Activated T-helper 17 cell treated with anti-CD3 and anti-CD28 coated beads, Interleukin-2, amount 50 U/mL, for 72 hours (primary cell): ENCODE results near the gene SMIM17. TPM values are rescaled to one million over a fixed set of nuclear protein-coding genes. Genes with fewer than 3 reads are reported as not detected.
"Not testable (repeated sequence)": the region's sequence is repeated elsewhere in the genome, so short reads cannot be mapped to it uniquely, and the experiment has no call there.

Experiments
- ATAC-seq: fragments of 150-1000 bp; cut with Tn5 transposase; replicated peaks from 2 replicates; pipeline ENCODE4 v1.10.0; 2021; ENCODE audit warnings: mild to moderate bottlenecking, moderate library complexity
- H3K27ac Mint-ChIP-seq: one replicate; pipeline ENCODE4 v1.8.0; 2022; ENCODE audit warnings: mixed read lengths
- H3K27me3 Mint-ChIP-seq: one replicate; pipeline ENCODE4 v1.8.0; 2022; ENCODE audit warnings: mixed read lengths
- H3K36me3 Mint-ChIP-seq: one replicate; pipeline ENCODE4 v1.8.0; 2022; ENCODE audit warnings: low read depth, mild to moderate bottlenecking, mixed read lengths
- H3K4me1 Mint-ChIP-seq: one replicate; pipeline ENCODE4 v1.8.0; 2022; ENCODE audit warnings: mixed read lengths
- H3K4me3 Mint-ChIP-seq: one replicate; pipeline ENCODE4 v1.8.0; 2022; ENCODE audit warnings: mild to moderate bottlenecking, mixed read lengths
- H3K9me3 Mint-ChIP-seq: one replicate; pipeline ENCODE4 v1.8.0; 2022; ENCODE audit warnings: mixed read lengths
- total RNA-seq, 2 donors: library from RNA; stranded (reverse); gene quantifications; one replicate each; pipeline ENCODE4 v1.2.3, GENCODE V29; 2022

Gene SMIM17
- total RNA-seq, 2 donors from 2014 or later: not detected

GRCh38 chr19:56670961-56671612 is 28.1 kb downstream of the SMIM17 start:
- H3K4me3 Mint-ChIP-seq: peak overlapping the region; percentile 90
- peak; percentile 46 for ATAC-seq
- peaks cover 7% of the 10 kb centered on the region for H3K4me1 Mint-ChIP-seq
- peaks cover 5% of the 10 kb centered on the region for H3K36me3 Mint-ChIP-seq
- no peaks in the 10 kb centered on the region for H3K27me3 Mint-ChIP-seq
- peak overlapping the region; percentile 84 for H3K27ac Mint-ChIP-seq
- no peaks in the 10 kb centered on the region for H3K9me3 Mint-ChIP-seq

- Mint-ChIP-seq H3K4me3 (peak within 1 kb of the TSS; percentile 90), H3K4me1 (peaks cover 7% of the 10 kb centered on the region), H3K27me3 (no peaks in the 10 kb centered on the region), H3K27ac (peak within 1 kb of the TSS; percentile 84), H3K9me3 (no peaks in the 10 kb centered on the region), H3K36me3 (peaks cover 5% of the 10 kb centered on the region)
- ATAC-seq: peak; percentile 98
Observed at GRCh38 chr19:56671613-56671994, 28.6 kb downstream of the SMIM17 start, which contains the start of gene ZNF835. Gene ZNF835 (minus strand): TSS chr19:56671757. CDS start chr19:56665198, 6,559 bp downstream.

GRCh38 chr19:56672610-56673009 is 29.7 kb downstream of the SMIM17 start:
- not testable (repeated sequence) for H3K4me3 Mint-ChIP-seq, H3K9me3 Mint-ChIP-seq, ATAC-seq, H3K4me1 Mint-ChIP-seq, H3K27me3 Mint-ChIP-seq, H3K36me3 Mint-ChIP-seq, H3K27ac Mint-ChIP-seq

- Mint-ChIP-seq H3K27ac (no peak overlapping the region), H3K4me1 (no peaks in the 10 kb centered on the region), H3K4me3 (no peak overlapping the region), H3K9me3 (peaks cover 14% of the 10 kb centered on the region), H3K36me3 (no peaks in the 10 kb centered on the region), H3K27me3 (no peaks in the 10 kb centered on the region)
- ATAC-seq: no peak
Observed at GRCh38 chr19:56678205-56678604, 35.2 kb downstream of the SMIM17 start.

- H3K9me3 Mint-ChIP-seq: peaks cover 19% of the 10 kb centered on the region
- H3K4me1 Mint-ChIP-seq: no peaks in the 10 kb centered on the region
- ATAC-seq: no peak
- no peaks in the 10 kb centered on the region for H3K27me3 Mint-ChIP-seq
- H3K27ac Mint-ChIP-seq: no peak overlapping the region
- H3K36me3 Mint-ChIP-seq: no peaks in the 10 kb centered on the region
- no peak overlapping the region for H3K4me3 Mint-ChIP-seq
Observed at GRCh38 chr19:56681702-56682101, 38.7 kb downstream of the SMIM17 start.

GRCh38 chr19:56683116-56683515 is 40.2 kb downstream of the SMIM17 start:
- Mint-ChIP-seq H3K9me3 (peaks cover 22% of the 10 kb centered on the region), H3K27me3 (no peaks in the 10 kb centered on the region), H3K4me3 (no peak overlapping the region), H3K4me1 (no peaks in the 10 kb centered on the region), H3K36me3 (no peaks in the 10 kb centered on the region), H3K27ac (no peak overlapping the region)
- ATAC-seq: no peak

- no peak for ATAC-seq
- peaks cover 19% of the 10 kb centered on the region for H3K9me3 Mint-ChIP-seq
- H3K36me3 Mint-ChIP-seq: no peaks in the 10 kb centered on the region
- no peaks in the 10 kb centered on the region for H3K27me3 Mint-ChIP-seq
- no peaks in the 10 kb centered on the region for H3K4me1 Mint-ChIP-seq
- H3K4me3 Mint-ChIP-seq: no peak overlapping the region
- no peak overlapping the region for H3K27ac Mint-ChIP-seq
Observed at GRCh38 chr19:56687031-56687430, 44.1 kb downstream of the SMIM17 start.

GRCh38 chr19:56689198-56689597 is 46.2 kb downstream of the SMIM17 start:
- no peak overlapping the region for H3K4me3 Mint-ChIP-seq
- H3K9me3 Mint-ChIP-seq: peaks cover 35% of the 10 kb centered on the region
- no peaks in the 10 kb centered on the region for H3K36me3 Mint-ChIP-seq
- no peak overlapping the region for H3K27ac Mint-ChIP-seq
- H3K27me3 Mint-ChIP-seq: no peaks in the 10 kb centered on the region
- no peaks in the 10 kb centered on the region for H3K4me1 Mint-ChIP-seq
- ATAC-seq: no peak

GRCh38 chr19:56690670-56691069 is 47.7 kb downstream of the SMIM17 start:
- peaks cover 29% of the 10 kb centered on the region for H3K9me3 Mint-ChIP-seq
- no peaks in the 10 kb centered on the region for H3K27me3 Mint-ChIP-seq
- ATAC-seq: no peak
- H3K4me3 Mint-ChIP-seq: no peak overlapping the region
- H3K4me1 Mint-ChIP-seq: no peaks in the 10 kb centered on the region
- H3K36me3 Mint-ChIP-seq: no peaks in the 10 kb centered on the region
- H3K27ac Mint-ChIP-seq: no peak overlapping the region

- no peak for ATAC-seq
- H3K27ac Mint-ChIP-seq: no peak overlapping the region
- H3K27me3 Mint-ChIP-seq: no peaks in the 10 kb centered on the region
- no peaks in the 10 kb centered on the region for H3K36me3 Mint-ChIP-seq
- H3K9me3 Mint-ChIP-seq: peaks cover 25% of the 10 kb centered on the region
- H3K4me1 Mint-ChIP-seq: no peaks in the 10 kb centered on the region
- H3K4me3 Mint-ChIP-seq: no peak overlapping the region
Observed at GRCh38 chr19:56692206-56692895, 49.4 kb downstream of the SMIM17 start.

GRCh38 chr19:56699552-56699951 is 56.6 kb downstream of the SMIM17 start:
- Mint-ChIP-seq H3K27me3 (peaks cover 3% of the 10 kb centered on the region), H3K36me3 (no peaks in the 10 kb centered on the region), H3K27ac (no peak overlapping the region), H3K4me3 (no peak overlapping the region), H3K4me1 (no peaks in the 10 kb centered on the region), H3K9me3 (peaks cover 23% of the 10 kb centered on the region)
- ATAC-seq: no peak

GRCh38 chr19:56701895-56702294 is 58.9 kb downstream of the SMIM17 start:
- H3K27ac Mint-ChIP-seq: no peak overlapping the region
- no peaks in the 10 kb centered on the region for H3K4me1 Mint-ChIP-seq

GRCh38 chr19:56705939-56706338 is 63.0 kb downstream of the SMIM17 start:
- Mint-ChIP-seq H3K36me3 (no peaks in the 10 kb centered on the region), H3K27ac (no peak overlapping the region), H3K27me3 (peaks cover 1% of the 10 kb centered on the region), H3K4me1 (no peaks in the 10 kb centered on the region), H3K9me3 (peaks cover 21% of the 10 kb centered on the region), H3K4me3 (no peak overlapping the region)
- no peak for ATAC-seq

More at GRCh38 chr19:56701895-56702294, 58.9 kb downstream of the SMIM17 start:
- H3K36me3 Mint-ChIP-seq: no peaks in the 10 kb centered on the region
- peaks cover 23% of the 10 kb centered on the region for H3K9me3 Mint-ChIP-seq
- H3K4me3 Mint-ChIP-seq: no peak overlapping the region
- H3K27me3 Mint-ChIP-seq: peaks cover 3% of the 10 kb centered on the region
- no peak for ATAC-seq
